ENCODE results near the gene EIF3L.
A peak's percentile ranks its signal among the peaks of the same experiment; 100 is the strongest.

EIF3L gene

GRCh38 chr22:37848587-37849088, 581 bp upstream of the EIF3L start:
- TF ChIP-seq, protein P1, sequence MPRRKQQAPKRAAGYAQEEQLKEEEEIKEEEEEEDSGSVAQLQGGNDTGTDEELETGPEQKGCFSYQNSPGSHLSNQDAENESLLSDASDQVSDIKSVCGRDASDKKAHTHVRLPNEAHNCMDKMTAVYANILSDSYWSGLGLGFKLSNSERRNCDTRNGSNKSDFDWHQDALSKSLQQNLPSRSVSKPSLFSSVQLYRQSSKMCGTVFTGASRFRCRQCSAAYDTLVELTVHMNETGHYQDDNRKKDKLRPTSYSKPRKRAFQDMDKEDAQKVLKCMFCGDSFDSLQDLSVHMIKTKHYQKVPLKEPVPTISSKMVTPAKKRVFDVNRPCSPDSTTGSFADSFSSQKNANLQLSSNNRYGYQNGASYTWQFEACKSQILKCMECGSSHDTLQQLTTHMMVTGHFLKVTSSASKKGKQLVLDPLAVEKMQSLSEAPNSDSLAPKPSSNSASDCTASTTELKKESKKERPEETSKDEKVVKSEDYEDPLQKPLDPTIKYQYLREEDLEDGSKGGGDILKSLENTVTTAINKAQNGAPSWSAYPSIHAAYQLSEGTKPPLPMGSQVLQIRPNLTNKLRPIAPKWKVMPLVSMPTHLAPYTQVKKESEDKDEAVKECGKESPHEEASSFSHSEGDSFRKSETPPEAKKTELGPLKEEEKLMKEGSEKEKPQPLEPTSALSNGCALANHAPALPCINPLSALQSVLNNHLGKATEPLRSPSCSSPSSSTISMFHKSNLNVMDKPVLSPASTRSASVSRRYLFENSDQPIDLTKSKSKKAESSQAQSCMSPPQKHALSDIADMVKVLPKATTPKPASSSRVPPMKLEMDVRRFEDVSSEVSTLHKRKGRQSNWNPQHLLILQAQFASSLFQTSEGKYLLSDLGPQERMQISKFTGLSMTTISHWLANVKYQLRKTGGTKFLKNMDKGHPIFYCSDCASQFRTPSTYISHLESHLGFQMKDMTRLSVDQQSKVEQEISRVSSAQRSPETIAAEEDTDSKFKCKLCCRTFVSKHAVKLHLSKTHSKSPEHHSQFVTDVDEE (CRISPR knock-in tag; IDR thresholded peaks at IDR 0.05) = 0 out of 2 replicates have a peak, but pooled peaks have one; percentile 25
- TF ChIP-seq, protein P2, sequence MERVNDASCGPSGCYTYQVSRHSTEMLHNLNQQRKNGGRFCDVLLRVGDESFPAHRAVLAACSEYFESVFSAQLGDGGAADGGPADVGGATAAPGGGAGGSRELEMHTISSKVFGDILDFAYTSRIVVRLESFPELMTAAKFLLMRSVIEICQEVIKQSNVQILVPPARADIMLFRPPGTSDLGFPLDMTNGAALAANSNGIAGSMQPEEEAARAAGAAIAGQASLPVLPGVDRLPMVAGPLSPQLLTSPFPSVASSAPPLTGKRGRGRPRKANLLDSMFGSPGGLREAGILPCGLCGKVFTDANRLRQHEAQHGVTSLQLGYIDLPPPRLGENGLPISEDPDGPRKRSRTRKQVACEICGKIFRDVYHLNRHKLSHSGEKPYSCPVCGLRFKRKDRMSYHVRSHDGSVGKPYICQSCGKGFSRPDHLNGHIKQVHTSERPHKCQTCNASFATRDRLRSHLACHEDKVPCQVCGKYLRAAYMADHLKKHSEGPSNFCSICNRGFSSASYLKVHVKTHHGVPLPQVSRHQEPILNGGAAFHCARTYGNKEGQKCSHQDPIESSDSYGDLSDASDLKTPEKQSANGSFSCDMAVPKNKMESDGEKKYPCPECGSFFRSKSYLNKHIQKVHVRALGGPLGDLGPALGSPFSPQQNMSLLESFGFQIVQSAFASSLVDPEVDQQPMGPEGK (CRISPR knock-in tag; IDR thresholded peaks at IDR 0.05; ENCODE audit: borderline replicate concordance) = no peak
- no peak for ATAC-seq

GRCh38 chr22:37850801-37851200, 1.6 kb downstream of the EIF3L start:
- ATAC-seq = no peak
- no peak for TF ChIP-seq PPARA (CRISPR knock-in tag; IDR thresholded peaks at IDR 0.05; ENCODE audit: borderline replicate concordance)
- no peak for TF ChIP-seq CSRNP3 (CRISPR knock-in tag; IDR thresholded peaks at IDR 0.05)
- TF ChIP-seq ISL1 (CRISPR knock-in tag; IDR thresholded peaks at IDR 0.05) = no peak
- no peak for TF ChIP-seq TOX (CRISPR knock-in tag; IDR thresholded peaks at IDR 0.05; ENCODE audit: borderline replicate concordance)
- TF ChIP-seq, protein P1 (CRISPR knock-in tag; IDR thresholded peaks at IDR 0.05) = no peak
- TF ChIP-seq GLIS3 (CRISPR knock-in tag; IDR thresholded peaks at IDR 0.05) = no peak
- TF ChIP-seq POU6F1 (CRISPR knock-in tag; IDR thresholded peaks at IDR 0.05; ENCODE audit: borderline replicate concordance, low read depth) = no peak
- TF ChIP-seq ZNF565 (CRISPR knock-in tag; conservative IDR thresholded peaks at IDR 0.05; ENCODE audit: low read depth) = no peak
- TF ChIP-seq CSDC2 (CRISPR knock-in tag; IDR thresholded peaks at IDR 0.05) = no peak
- no peak for TF ChIP-seq ZNF8 (CRISPR knock-in tag; IDR thresholded peaks at IDR 0.05)
- no peak for TF ChIP-seq ZC3H10 (CRISPR knock-in tag; IDR thresholded peaks at IDR 0.05)
- no peak for TF ChIP-seq OSR1 (CRISPR knock-in tag; IDR thresholded peaks at IDR 0.05)
- no peak for TF ChIP-seq CREB5 (CRISPR knock-in tag; IDR thresholded peaks at IDR 0.05; ENCODE audit: low read depth)

- TF ChIP-seq RARB (CRISPR knock-in tag; IDR thresholded peaks at IDR 0.05) = no peak
- no peak for TF ChIP-seq ZFP30 (CRISPR knock-in tag; IDR thresholded peaks at IDR 0.05)
- no peak for TF ChIP-seq PPARA (CRISPR knock-in tag; IDR thresholded peaks at IDR 0.05; ENCODE audit: borderline replicate concordance)
- TF ChIP-seq OSR1 (CRISPR knock-in tag; IDR thresholded peaks at IDR 0.05) = no peak
- no peak for TF ChIP-seq ZNF565 (CRISPR knock-in tag; conservative IDR thresholded peaks at IDR 0.05; ENCODE audit: low read depth)
- no peak for ATAC-seq
These were observed 3.2 kb downstream of the EIF3L start for GRCh38 chr22:37852418-37852817.
